HepG2 (cell line): ENCODE results near the gene RSPRY1. TPM values are rescaled to one million over a fixed set of nuclear protein-coding genes. Genes with fewer than 3 reads are reported as not detected.
A peak's percentile ranks its signal among the peaks of the same experiment; 100 is the strongest.

Experiments used
- AGO2 ChIP-seq: fragments of 200-400 bp; formaldehyde crosslinking; optimal IDR thresholded peaks from 2 replicates; pipeline ENCODE3; 2017; ENCODE audit warnings: mild to moderate bottlenecking, low read depth, low read length, moderate library complexity
- GLMP ChIP-seq: sonication (generic); formaldehyde crosslinking; IDR thresholded peaks from 2 replicates; pipeline ENCODE4 v1.9.0; 2021; ENCODE audit warnings: missing genetic modification reagents, mild to moderate bottlenecking, borderline replicate concordance
- MAZ ChIP-seq, 2 experiments: sonication (generic) in 1 of 2; formaldehyde crosslinking in 1 of 2; IDR thresholded peaks; 2 replicates each; pipeline versions ENCODE4 v1.5.0 to v1.6.1; 2012 to 2020; ENCODE audit warnings: low read depth in 2 of 2, mild to moderate bottlenecking in 2 of 2, borderline replicate concordance in 1 of 2, improper control_type of control experiment in 1 of 2, low read length in 1 of 2, missing genetic modification reagents in 1 of 2, moderate library complexity in 1 of 2
- MIER3 ChIP-seq: IDR thresholded peaks from 2 replicates; pipeline ENCODE4 v1.6.1; 2016; ENCODE audit warnings: missing compliant biosample characterization, borderline replicate concordance
- MXD1 ChIP-seq: sonication (generic); formaldehyde crosslinking; IDR thresholded peaks from 2 replicates; pipeline ENCODE4 v1.4.0; 2020; ENCODE audit warnings: mild to moderate bottlenecking, missing genetic modification reagents
- POGZ ChIP-seq: sonication (generic); formaldehyde crosslinking; IDR thresholded peaks from 2 replicates; pipeline ENCODE4 v1.4.0; 2020; ENCODE audit warnings: mild to moderate bottlenecking, missing genetic modification reagents
- POLR2A ChIP-seq, 2 experiments: IDR thresholded peaks; 2 replicates each; pipeline ENCODE4 v1.6.1; 2011; ENCODE audit warnings: low read depth in 2 of 2, low read length in 2 of 2, mild to moderate bottlenecking in 1 of 2, moderate library complexity in 1 of 2; ENCODE audit not compliant: insufficient read depth in 1 of 2
- USF2 ChIP-seq, 2 experiments: sonication (generic) in 1 of 2; formaldehyde crosslinking in 1 of 2; IDR thresholded peaks; 2 replicates each; pipeline versions ENCODE4 v1.5.1 to v1.6.1; 2011 to 2020; ENCODE audit warnings: borderline replicate concordance in 1 of 2, low read depth in 1 of 2, low read length in 1 of 2, mild to moderate bottlenecking in 1 of 2, missing genetic modification reagents in 1 of 2, moderate library complexity in 1 of 2
- YEATS4 ChIP-seq: sonication (generic); formaldehyde crosslinking; IDR thresholded peaks from 2 replicates; pipeline ENCODE4 v1.4.0; 2020; ENCODE audit warnings: missing genetic modification reagents, borderline replicate concordance
- ZBTB21 ChIP-seq: sonication (generic); formaldehyde crosslinking; IDR thresholded peaks from 2 replicates; pipeline ENCODE4 v1.4.0; 2020; ENCODE audit warnings: missing genetic modification reagents
- ZBTB42 ChIP-seq: sonication (generic); formaldehyde crosslinking; IDR thresholded peaks from 2 replicates; pipeline ENCODE4 v1.5.0; 2020; ENCODE audit warnings: mild to moderate bottlenecking, missing genetic modification reagents
- ZFP36 ChIP-seq: fragments of 150-350 bp; IDR thresholded peaks from 2 replicates; pipeline ENCODE4 v1.6.1; 2018; ENCODE audit warnings: borderline replicate concordance, low read length, low read depth; ENCODE audit not compliant: partially characterized antibody
- ZNF530 ChIP-seq: sonication (generic); formaldehyde crosslinking; IDR thresholded peaks from 2 replicates; pipeline ENCODE4 v1.5.0; 2020; ENCODE audit warnings: low read depth, mild to moderate bottlenecking, missing genetic modification reagents
- ZNF691 ChIP-seq: sonication (generic); formaldehyde crosslinking; IDR thresholded peaks from 2 replicates; pipeline ENCODE4 v1.4.0; 2020; ENCODE audit warnings: missing genetic modification reagents, low read depth, mild to moderate bottlenecking, borderline replicate concordance
- ZNF720 ChIP-seq: sonication (generic); formaldehyde crosslinking; IDR thresholded peaks from 2 replicates; pipeline ENCODE4 v1.4.0; 2020; ENCODE audit warnings: missing genetic modification reagents
- ZNF737 ChIP-seq: sonication (generic); formaldehyde crosslinking; IDR thresholded peaks from 2 replicates; pipeline ENCODE4 v1.5.0; 2020; ENCODE audit warnings: missing genetic modification reagents, mild to moderate bottlenecking, borderline replicate concordance
- ZXDC ChIP-seq: sonication (generic); formaldehyde crosslinking; IDR thresholded peaks from 2 replicates; pipeline ENCODE4 v1.5.0; 2020; ENCODE audit warnings: mild to moderate bottlenecking, missing genetic modification reagents
- polyA plus RNA-seq, 8 experiments: library from polyadenylated mRNA; depleted of rRNA in 3 of 8; stranded (reverse) in 7 of 8; unstranded in 1 of 8; fragments of >200 nt; fragmentation: Illumina TruSeq in 4 of 8; extraction: Trizol in 4 of 8; gene quantifications; 2 replicates each; pipeline versions ENCODE4 v1.2.1 to v1.2.3, GENCODE V29; 2011 to 2016; ENCODE audit warnings: low read depth in 4 of 8, missing spikeins in 1 of 8, mixed read lengths in 1 of 8; ENCODE audit not compliant: insufficient read depth in 1 of 8
- total RNA-seq, 5 experiments: library from RNA; depleted of rRNA; stranded (reverse); fragments of >200 nt; fragmentation: Illumina TruSeq; extraction: Trizol; gene quantifications; 2 replicates each; pipeline ENCODE4 v1.2.3, GENCODE V29; 2016; ENCODE audit warnings: low read depth in 1 of 5

RSPRY1 gene
- total and polyA plus RNA-seq, 2 of the 13 experiments (the other 11 are each of a cell fraction or from before 2014, with no cell fraction given), result 53.4 to 61.0 TPM

GRCh38 chr16:57279780-57280638, 93.9 kb downstream of the RSPRY1 start (continued):
- no peak for TF ChIP-seq USF2 (IDR thresholded peaks at IDR 0.05; ENCODE audit: low read depth, low read length)
- no peak; the same call in 1 of the 2 replicates for TF ChIP-seq USF2 (CRISPR knock-in tag; IDR thresholded peaks at IDR 0.05; ENCODE audit: borderline replicate concordance)
- TF ChIP-seq ZNF720, result 0 out of 2 replicates have a peak, but pooled peaks have one; percentile 50
- no peak; the same call in 1 of the 2 replicates for TF ChIP-seq ZXDC (CRISPR knock-in tag)
- TF ChIP-seq MXD1, result no peak
- TF ChIP-seq AGO2, result no peak
- no peak for TF ChIP-seq GLMP (CRISPR knock-in tag)
- peak; percentile 47; the same call in 1 of the 2 replicates for TF ChIP-seq ZBTB21 (CRISPR knock-in tag)
- peak; percentile 94 for TF ChIP-seq ZFP36
- TF ChIP-seq POGZ (CRISPR knock-in tag), result peak; percentile 96
- TF ChIP-seq MAZ (IDR thresholded peaks at IDR 0.05; ENCODE audit: borderline replicate concordance, low read depth, low read length), result peak; percentile 78
- 0 out of 2 replicates have a peak, but pooled peaks have one; percentile 67 for TF ChIP-seq MAZ (CRISPR knock-in tag; IDR thresholded peaks at IDR 0.05; ENCODE audit: low read depth)
- peak; percentile 44 to 67 for TF ChIP-seq POLR2A (IDR thresholded peaks at IDR 0.05; ENCODE audit: insufficient read depth in 1 of 2, low read depth in 2 of 2, low read length in 2 of 2)
- no peak for TF ChIP-seq ZBTB42 (CRISPR knock-in tag)
- TF ChIP-seq ZNF737 (CRISPR knock-in tag), result no peak
- TF ChIP-seq MIER3 (CRISPR knock-in tag), result peak; percentile 87; the same call in 1 of the 2 replicates
- TF ChIP-seq YEATS4 (CRISPR knock-in tag), result peak; percentile 38; the same call in 1 of the 2 replicates
- TF ChIP-seq ZNF691, result peak; percentile 62; the same call in 1 of the 2 replicates
- no peak for TF ChIP-seq ZNF530 (CRISPR knock-in tag)
